Endothelial cell of umbilical vein (primary cell): ENCODE data around the gene HMGCL.
"Not testable (repeated sequence)": the region's sequence is repeated elsewhere in the genome, so short reads cannot be mapped to it uniquely, and the experiment has no call there.

Experiments used
- CTCF ChIP-seq, 2 donors: IDR thresholded peaks; 1 replicate in 1 of 2; 2 replicates in 1 of 2; pipeline ENCODE4 v1.5.1; 2011; ENCODE audit warnings: low read length in 2 of 2, mild to moderate bottlenecking in 2 of 2, moderate library complexity in 2 of 2, control low read depth in 1 of 2, inconsistent platforms in 1 of 2, low read depth in 1 of 2; ENCODE audit not compliant: insufficient read depth in 1 of 2; ENCODE audit errors: extremely low read depth in 1 of 2
- EZH2 ChIP-seq: IDR thresholded peaks from 2 replicates; pipeline ENCODE4 v1.6.1; 2012; ENCODE audit warnings: borderline replicate concordance, low read depth, mild to moderate bottlenecking, moderate library complexity, low read length, inconsistent platforms; ENCODE audit not compliant: severe bottlenecking
- JUN ChIP-seq: IDR thresholded peaks from 2 replicates; pipeline ENCODE4 v1.6.1; 2011; ENCODE audit warnings: borderline replicate concordance, low read depth; ENCODE audit not compliant: insufficient read length, insufficient read depth
- MAX ChIP-seq: IDR thresholded peaks from 2 replicates; pipeline ENCODE4 v1.6.1; 2011; ENCODE audit not compliant: insufficient read depth, insufficient read length
- MYC ChIP-seq: IDR thresholded peaks from one replicate; pipeline ENCODE4 v1.6.1; 2011; ENCODE audit warnings: mild to moderate bottlenecking, low read depth, low read length
- POLR2A ChIP-seq: IDR thresholded peaks from 2 replicates; pipeline ENCODE4 v1.6.1; 2012; ENCODE audit warnings: low read depth, mild to moderate bottlenecking, control low read depth, low read length
- POLR2AphosphoS5 ChIP-seq: IDR thresholded peaks from 2 replicates; pipeline ENCODE4 v1.6.1; 2012; ENCODE audit warnings: low read depth, mild to moderate bottlenecking, control low read depth, low read length, moderate library complexity; ENCODE audit not compliant: insufficient read depth

GRCh38 chr1:23826590-23826989 is 1.4 kb upstream of the HMGCL start:
- not testable (repeated sequence) for TF ChIP-seq POLR2A; CTCF (IDR thresholded peaks at IDR 0.05; ENCODE audit: extremely low read depth in 1 of 2, insufficient read depth in 1 of 2, low read depth in 1 of 2, low read length in 2 of 2); MAX; MYC; EZH2; POLR2AphosphoS5; JUN
